CD8-positive, alpha-beta memory T cell (primary cell): Measurements from ENCODE around the gene SLC23A2. TPM values are rescaled to one million over a fixed set of nuclear protein-coding genes. Genes with fewer than 3 reads are reported as not detected.

Experiments
- CTCF ChIA-PET: fragments of 350-600 bp; sonication (Branson Sonifier 250); formaldehyde crosslinking; loops from one replicate; lab custom pipeline; 2021; ENCODE audit warnings: antibody characterized with exemption; lab: Charles Lee
- POLR2A ChIA-PET: fragments of 350-600 bp; sonication (Branson Sonifier 250); formaldehyde crosslinking; loops from one replicate; lab custom pipeline; 2021; ENCODE audit warnings: antibody characterized with exemption; lab: Charles Lee
- DNase-seq, 5 donors: peaks; one replicate each; pipeline versions ENCODE4 v3.0.0 to v3.0.0-alpha.2; 2020 to 2022; ENCODE audit warnings: mixed read lengths in 1 of 5
- H3K27ac ChIP-seq: one replicate; pipeline ENCODE4 v1.7.0; 2013; ENCODE audit warnings: low read depth, mild to moderate bottlenecking, low read length, moderate library complexity
- H3K27me3 ChIP-seq: 2 replicates; pipeline ENCODE4 v1.7.0; 2013; ENCODE audit warnings: low read length, mild to moderate bottlenecking; ENCODE audit not compliant: insufficient read depth, poor library complexity, severe bottlenecking
- H3K36me3 ChIP-seq: 2 replicates; pipeline ENCODE4 v1.7.0; 2013; ENCODE audit warnings: mild to moderate bottlenecking, low read length, moderate library complexity; ENCODE audit not compliant: insufficient read depth
- H3K4me1 ChIP-seq: 2 replicates; pipeline ENCODE4 v1.7.0; 2013; ENCODE audit warnings: mild to moderate bottlenecking, low read length, moderate library complexity; ENCODE audit not compliant: insufficient read depth
- H3K4me3 ChIP-seq: 2 replicates; pipeline ENCODE4 v1.7.0; 2013; ENCODE audit warnings: mild to moderate bottlenecking, low read length
- H3K9me3 ChIP-seq: 2 replicates; pipeline ENCODE4 v1.7.0; 2013; ENCODE audit warnings: mild to moderate bottlenecking, low read length
- H3K27ac Mint-ChIP-seq, 8 donors: one replicate each; pipeline ENCODE4 v1.8.0; 2020 to 2021; ENCODE audit warnings: mixed read lengths in 8 of 8, mild to moderate bottlenecking in 6 of 8, inconsistent platforms in 3 of 8, moderate library complexity in 3 of 8
- H3K27me3 Mint-ChIP-seq, 2 donors: one replicate each; pipeline ENCODE4 v1.8.0; 2020 to 2021; ENCODE audit warnings: mixed read lengths in 2 of 2, mild to moderate bottlenecking in 1 of 2, moderate library complexity in 1 of 2
- H3K36me3 Mint-ChIP-seq, 3 donors: one replicate each; pipeline ENCODE4 v1.8.0; 2020 to 2021; ENCODE audit warnings: mixed read lengths in 3 of 3, inconsistent platforms in 1 of 3, mild to moderate bottlenecking in 1 of 3
- H3K4me1 Mint-ChIP-seq, 3 donors: one replicate each; pipeline ENCODE4 v1.8.0; 2020 to 2021; ENCODE audit warnings: mixed read lengths in 3 of 3, inconsistent platforms in 1 of 3, mild to moderate bottlenecking in 1 of 3
- H3K4me3 Mint-ChIP-seq, 7 donors: one replicate each; pipeline ENCODE4 v1.8.0; 2020 to 2021; ENCODE audit warnings: mixed read lengths in 7 of 7, mild to moderate bottlenecking in 6 of 7, moderate library complexity in 4 of 7, inconsistent platforms in 2 of 7
- H3K9me3 Mint-ChIP-seq, 5 donors: one replicate each; pipeline ENCODE4 v1.8.0; 2020 to 2022; ENCODE audit warnings: mixed read lengths in 5 of 5, mild to moderate bottlenecking in 3 of 5, moderate library complexity in 2 of 5, inconsistent platforms in 1 of 5
- polyA plus RNA-seq: library from polyadenylated mRNA; unstranded; fragments of 300-500 nt; fragmentation: Illumina TruSeq; gene quantifications from one replicate; pipeline ENCODE4 v1.2.3, GENCODE V29; 2021
- total RNA-seq, 2 experiments: library from RNA; stranded (reverse); gene quantifications; one replicate each; pipeline ENCODE4 v1.2.3, GENCODE V29; 2021

SLC23A2 gene
- total and polyA plus RNA-seq, 3 experiments from 2014 or later, result 6.7 to 24.3 (median 20.6) TPM

GRCh38 chr20:4829514-4830215 lies 171.6 kb downstream of the SLC23A2 start:
- Histone ChIP-seq H3K4me3 (no peak overlapping the region), H3K4me1 (no peaks in the 10 kb centered on the region), H3K27me3 (no peaks in the 10 kb centered on the region), H3K27ac (no peak overlapping the region), H3K9me3 (no peaks in the 10 kb centered on the region), H3K36me3 (no peaks in the 10 kb centered on the region)
- ChIA-PET POLR2A (interaction anchor here (0.5 kb wide), 1 partner anchor 113 kb away, joined by 9 read pairs; no protein-coding TSS in a partner anchor), CTCF (interaction anchor here (1.2 to 1.5 kb wide), 2 partner anchors 16 to 126 kb away, joined by 3 to 5 read pairs; no protein-coding TSS in a partner anchor)
- Mint-ChIP-seq H3K9me3 (peaks cover 0 to 9% (median 0%) of the 10 kb centered on the region in 5 donors), H3K4me1 (peaks cover 0 to under 1% (median 0%) of the 10 kb centered on the region in 3 donors), H3K4me3 (no peak overlapping the region), H3K27ac (peak overlapping the region in 3 of 8 donors; percentile 17 to 60 (median 49)), H3K27me3 (peaks cover 0 to 1% of the 10 kb centered on the region in 2 donors), H3K36me3 (peaks cover 0 to 2% (median 0%) of the 10 kb centered on the region in 3 donors)
- DNase-seq, result no peak

DNA sequence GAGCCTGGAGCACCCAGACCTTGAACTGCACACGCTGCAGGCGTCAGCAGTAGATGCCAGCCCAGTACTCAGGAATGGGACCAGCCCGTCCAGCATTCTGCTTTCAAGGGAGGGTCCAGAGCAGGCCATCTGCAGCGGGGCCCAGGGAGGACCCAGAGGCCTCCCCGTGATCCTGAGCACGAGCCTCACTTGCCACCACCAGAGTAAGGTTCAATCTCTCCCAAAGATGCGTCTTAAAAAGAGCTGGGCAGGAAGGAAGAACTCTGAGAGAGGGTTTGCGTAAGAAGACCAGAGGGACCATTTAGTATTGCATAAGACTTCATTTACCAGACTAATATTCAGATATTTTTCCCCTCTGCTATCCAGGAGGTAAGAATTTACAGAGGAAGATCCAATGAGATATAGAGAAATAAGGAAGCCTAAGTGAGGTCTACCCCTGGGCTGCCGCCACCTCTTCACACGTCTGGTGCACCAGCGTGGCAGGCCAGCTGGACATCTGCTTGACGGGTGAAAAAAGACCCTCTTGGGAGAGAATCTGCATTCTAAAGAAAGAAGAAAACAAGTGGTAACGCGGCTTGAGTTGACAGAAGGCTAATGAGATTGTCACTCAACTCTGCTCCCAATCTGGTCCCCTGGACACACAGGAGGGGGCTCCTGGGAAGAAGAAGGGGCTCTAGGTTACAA lies 172.3 kb downstream of the SLC23A2 start:
- CTCF ChIA-PET, result interaction anchor here (1.2 to 1.5 kb wide), 2 partner anchors 15 to 127 kb away, joined by 3 to 5 read pairs; no protein-coding TSS in a partner anchor
- Histone ChIP-seq H3K36me3 (no peaks in the 10 kb centered on the region), H3K4me1 (no peaks in the 10 kb centered on the region), H3K27me3 (no peaks in the 10 kb centered on the region), H3K9me3 (no peaks in the 10 kb centered on the region), H3K27ac (no peak overlapping the region), H3K4me3 (no peak overlapping the region)
- no peak for DNase-seq
- H3K9me3 Mint-ChIP-seq, result peaks cover 0 to 6% (median 0%) of the 10 kb centered on the region in 5 donors
- POLR2A ChIA-PET, result interaction anchor here (0.5 kb wide), 1 partner anchor 113 kb away, joined by 9 read pairs; no protein-coding TSS in a partner anchor
- H3K27ac Mint-ChIP-seq, result peak overlapping the region in 1 of 8 donors; percentile 48
- peaks cover 2 to 7% (median 3%) of the 10 kb centered on the region in 3 donors for H3K4me1 Mint-ChIP-seq
- peaks cover 0 to 2% (median 0%) of the 10 kb centered on the region in 3 donors for H3K36me3 Mint-ChIP-seq
- no peak overlapping the region for H3K4me3 Mint-ChIP-seq
- H3K27me3 Mint-ChIP-seq, result no peaks in the 10 kb centered on the region

DNA sequence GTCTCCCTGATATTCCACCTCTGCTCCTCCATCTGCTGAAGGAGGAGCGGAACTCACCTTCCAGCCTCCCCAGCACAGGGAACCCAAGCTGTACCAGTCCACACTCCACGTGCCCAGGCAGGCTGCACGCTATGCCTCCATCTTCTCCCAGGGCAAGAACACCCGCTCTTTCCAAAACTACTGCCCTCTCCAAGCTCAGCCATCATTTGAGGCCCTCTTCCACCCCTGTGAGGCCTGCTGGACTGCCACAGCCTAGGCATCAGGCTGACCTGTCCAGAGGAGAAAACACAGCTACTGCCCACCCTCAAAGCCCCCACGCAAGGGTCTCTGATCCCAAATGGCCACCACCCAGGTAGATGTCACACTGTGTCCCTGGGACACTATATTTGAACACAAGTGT lies 179.7 kb downstream of the SLC23A2 start:
- H3K27ac Mint-ChIP-seq, result peak overlapping the region in 7 of 8 donors; percentile 30 to 93 (median 73)
- POLR2A ChIA-PET, result interaction anchor here (0.7 kb wide), 1 partner anchor 284 kb away, joined by 5 read pairs; no protein-coding TSS in a partner anchor
- peak overlapping the region; percentile 69 to 97 (median 92) for H3K4me3 Mint-ChIP-seq
- peaks cover 31 to 52% (median 35%) of the 10 kb centered on the region in 3 donors for H3K4me1 Mint-ChIP-seq
- Histone ChIP-seq H3K27ac (no peak overlapping the region), H3K4me3 (peak overlapping the region; percentile 52), H3K9me3 (no peaks in the 10 kb centered on the region), H3K4me1 (peaks cover 17% of the 10 kb centered on the region), H3K27me3 (no peaks in the 10 kb centered on the region), H3K36me3 (peaks cover 6% of the 10 kb centered on the region)
- no peaks in the 10 kb centered on the region for H3K9me3 Mint-ChIP-seq
- no peak for DNase-seq
- CTCF ChIA-PET, result no interaction called here
- H3K36me3 Mint-ChIP-seq, result peaks cover 0 to 46% (median 6%) of the 10 kb centered on the region in 3 donors
- peaks cover 0 to 2% of the 10 kb centered on the region in 2 donors for H3K27me3 Mint-ChIP-seq

GRCh38 chr20:4820806-4821518 lies 180.3 kb downstream of the SLC23A2 start:
- DNase-seq, result no peak
- H3K27ac ChIP-seq, result no peak overlapping the region
- H3K4me3 ChIP-seq, result no peak overlapping the region
- no peaks in the 10 kb centered on the region for H3K9me3 ChIP-seq
- H3K36me3 Mint-ChIP-seq, result peaks cover 0 to 46% (median 6%) of the 10 kb centered on the region in 3 donors
- ChIA-PET POLR2A (no interaction called here), CTCF (no interaction called here)
- H3K4me3 Mint-ChIP-seq, result peak overlapping the region in 6 of 7 donors; percentile 66 to 97 (median 86)
- H3K4me1 Mint-ChIP-seq, result peaks cover 33 to 56% (median 39%) of the 10 kb centered on the region in 3 donors
- H3K36me3 ChIP-seq, result peaks cover 6% of the 10 kb centered on the region
- peak overlapping the region in 7 of 8 donors; percentile 43 to 93 (median 72) for H3K27ac Mint-ChIP-seq
- H3K9me3 Mint-ChIP-seq, result no peaks in the 10 kb centered on the region
- H3K4me1 ChIP-seq, result peaks cover 21% of the 10 kb centered on the region
- peaks cover 0 to 2% of the 10 kb centered on the region in 2 donors for H3K27me3 Mint-ChIP-seq
- no peaks in the 10 kb centered on the region for H3K27me3 ChIP-seq

DNA sequence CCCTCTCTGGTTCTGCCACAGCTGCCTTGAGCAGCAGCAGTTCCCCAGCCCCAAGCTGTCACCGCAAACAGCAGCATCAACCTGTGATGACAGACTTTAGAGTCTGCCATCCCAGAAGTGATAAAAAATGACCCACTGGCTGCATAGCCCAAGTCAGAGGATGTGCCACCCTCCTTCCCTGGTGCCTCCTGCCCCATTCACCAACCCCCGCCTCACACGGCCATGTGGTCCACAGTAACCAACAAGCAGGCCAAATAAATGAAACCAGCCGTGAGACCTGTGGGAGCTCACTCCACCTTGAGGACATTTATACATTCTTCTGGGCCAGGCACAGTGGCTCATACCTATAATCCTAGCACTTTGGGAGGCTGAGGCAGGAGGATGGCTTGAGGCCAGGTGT lies 181.4 kb downstream of the SLC23A2 start:
- Mint-ChIP-seq H3K4me1 (peaks cover 42 to 65% (median 47%) of the 10 kb centered on the region in 3 donors), H3K9me3 (no peaks in the 10 kb centered on the region), H3K36me3 (peaks cover 0 to 49% (median 6%) of the 10 kb centered on the region in 3 donors), H3K4me3 (peak overlapping the region in 2 of 7 donors; percentile 18 to 59), H3K27ac (peak overlapping the region in 5 of 8 donors; percentile 23 to 68 (median 60)), H3K27me3 (peaks cover 0 to 2% of the 10 kb centered on the region in 2 donors)
- peaks cover 6% of the 10 kb centered on the region for H3K36me3 ChIP-seq
- no peaks in the 10 kb centered on the region for H3K9me3 ChIP-seq
- no peak overlapping the region for H3K27ac ChIP-seq
- H3K4me3 ChIP-seq, result no peak overlapping the region
- peaks cover 32% of the 10 kb centered on the region for H3K4me1 ChIP-seq
- CTCF ChIA-PET, result no interaction called here
- no peak for DNase-seq
- H3K27me3 ChIP-seq, result no peaks in the 10 kb centered on the region
- POLR2A ChIA-PET, result no interaction called here

DNA sequence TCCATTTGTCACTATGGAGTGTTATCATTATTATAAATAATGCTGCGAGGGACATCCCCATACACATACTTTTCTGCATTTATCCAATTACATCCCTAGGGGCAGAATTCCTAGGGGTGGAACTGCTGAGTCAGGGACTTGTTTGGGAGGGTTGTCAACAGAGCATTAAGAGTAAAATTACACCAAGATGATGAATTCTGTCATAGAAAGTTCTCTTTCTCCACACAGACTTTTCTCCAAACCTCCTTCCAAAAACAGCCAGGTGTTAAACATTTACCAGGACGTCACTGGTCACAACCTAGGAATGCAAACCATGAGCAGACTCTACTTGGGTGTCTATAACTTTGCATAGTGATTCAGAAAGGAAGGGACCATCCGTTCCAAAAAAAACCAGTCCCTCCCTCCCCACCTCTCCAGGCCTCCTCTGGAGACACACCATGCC lies 184.1 kb downstream of the SLC23A2 start:
- no peak for DNase-seq
- Mint-ChIP-seq H3K27ac (peak overlapping the region; percentile 39 to 99 (median 74)), H3K36me3 (peaks cover 0 to 47% (median 6%) of the 10 kb centered on the region in 3 donors), H3K4me3 (peak overlapping the region in 2 of 7 donors; percentile 33 to 48), H3K9me3 (no peaks in the 10 kb centered on the region), H3K27me3 (peaks cover 0 to 3% of the 10 kb centered on the region in 2 donors), H3K4me1 (peaks cover 62 to 84% (median 64%) of the 10 kb centered on the region in 3 donors)
- Histone ChIP-seq H3K36me3 (peaks cover 6% of the 10 kb centered on the region), H3K4me1 (peaks cover 58% of the 10 kb centered on the region), H3K27me3 (no peaks in the 10 kb centered on the region), H3K9me3 (no peaks in the 10 kb centered on the region), H3K4me3 (no peak overlapping the region), H3K27ac (no peak overlapping the region)
- POLR2A ChIA-PET, result no interaction called here
- CTCF ChIA-PET, result no interaction called here

DNA sequence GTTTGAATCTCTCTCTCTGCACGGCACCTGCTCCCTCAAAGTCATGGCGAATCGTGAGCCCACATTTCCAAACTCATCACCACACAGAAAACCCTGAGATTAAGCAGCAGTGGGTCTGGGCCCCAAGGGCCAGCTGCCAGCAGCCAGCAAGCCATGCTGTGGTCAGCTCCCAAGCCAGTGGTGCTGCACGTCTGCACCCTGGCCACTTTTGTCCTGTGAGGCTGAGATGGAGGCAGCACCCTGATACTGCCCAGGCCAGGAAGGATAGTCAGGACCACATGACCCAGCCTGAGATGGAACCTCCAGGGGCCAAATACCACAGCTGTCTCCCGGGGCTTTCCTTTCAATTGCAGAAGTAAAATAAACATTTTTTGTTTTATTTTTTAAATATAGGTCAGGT lies 185.7 kb downstream of the SLC23A2 start:
- H3K4me1 ChIP-seq, result peaks cover 64% of the 10 kb centered on the region
- no peaks in the 10 kb centered on the region for H3K9me3 ChIP-seq
- Mint-ChIP-seq H3K27ac (peak overlapping the region; percentile 99 to 100 (median 100)), H3K9me3 (no peaks in the 10 kb centered on the region), H3K27me3 (peaks cover 0 to 1% of the 10 kb centered on the region in 2 donors), H3K4me3 (peak overlapping the region; percentile 85 to 97 (median 92)), H3K4me1 (peaks cover 64 to 84% (median 65%) of the 10 kb centered on the region in 3 donors), H3K36me3 (peaks cover 0 to 32% (median 5%) of the 10 kb centered on the region in 3 donors)
- peaks cover 6% of the 10 kb centered on the region for H3K36me3 ChIP-seq
- peak overlapping the region; percentile 78 for H3K4me3 ChIP-seq
- ChIA-PET CTCF (interaction anchor here (0.7 to 1.2 kb wide), 2 partner anchors 25 to 234 kb away, joined by 3 read pairs; no protein-coding TSS in a partner anchor), POLR2A (interaction anchor here (0.5 kb wide), 1 partner anchor 8 kb away, joined by 3 read pairs; no protein-coding TSS in a partner anchor)
- no peaks in the 10 kb centered on the region for H3K27me3 ChIP-seq
- no peak for DNase-seq
- H3K27ac ChIP-seq, result peak overlapping the region; percentile 98
